IPS DF 4.7 (cell line): Measurements from ENCODE around the gene PTPRG.

Experiments used
- DNase-seq: peaks from one replicate; pipeline ENCODE4 v3.0.0-alpha.2; 2013; ENCODE audit warnings: low spot score; ENCODE audit errors: extremely low read depth

PTPRG gene

GRCh38 chr3:61617041-61617440 lies 55.7 kb downstream of the PTPRG start:
- DNase-seq = no peak

GRCh38 chr3:61617651-61618050 lies 56.3 kb downstream of the PTPRG start:
- DNase-seq = no peak

DNA sequence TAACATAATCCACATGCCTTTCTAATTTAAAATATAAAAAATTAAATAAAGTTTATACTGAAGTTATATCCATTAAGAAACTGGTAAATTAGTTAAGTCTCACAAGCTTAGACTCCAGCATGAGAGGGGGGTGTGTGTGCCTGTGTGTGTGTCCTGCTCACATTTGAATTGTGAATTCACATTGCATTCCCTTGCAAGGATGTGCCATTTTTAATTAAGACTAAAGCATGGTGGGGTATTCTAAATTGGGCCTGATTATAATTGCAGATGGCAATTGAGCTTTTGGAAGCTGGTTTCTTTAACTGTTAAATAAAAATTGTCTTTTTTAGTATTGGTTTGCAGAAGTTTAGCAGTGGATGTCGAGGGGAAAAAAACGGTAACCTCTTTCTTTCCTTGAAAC lies 56.9 kb downstream of the PTPRG start:
- DNase-seq = no peak

GRCh38 chr3:61618871-61619270 lies 57.5 kb downstream of the PTPRG start:
- DNase-seq = no peak

- no peak for DNase-seq
Measured at GRCh38 chr3:61620073-61620472, 58.7 kb downstream of the PTPRG start.

- DNase-seq = no peak
Measured at GRCh38 chr3:61624300-61624699, 62.9 kb downstream of the PTPRG start.

- no peak for DNase-seq
Measured at GRCh38 chr3:61625429-61625828, 64.1 kb downstream of the PTPRG start.

GRCh38 chr3:61626484-61626883 lies 65.1 kb downstream of the PTPRG start:
- DNase-seq = no peak

GRCh38 chr3:61627768-61628185 lies 66.4 kb downstream of the PTPRG start:
- DNase-seq = no peak

- no peak for DNase-seq
Measured at GRCh38 chr3:61628636-61629035, 67.3 kb downstream of the PTPRG start.

DNA sequence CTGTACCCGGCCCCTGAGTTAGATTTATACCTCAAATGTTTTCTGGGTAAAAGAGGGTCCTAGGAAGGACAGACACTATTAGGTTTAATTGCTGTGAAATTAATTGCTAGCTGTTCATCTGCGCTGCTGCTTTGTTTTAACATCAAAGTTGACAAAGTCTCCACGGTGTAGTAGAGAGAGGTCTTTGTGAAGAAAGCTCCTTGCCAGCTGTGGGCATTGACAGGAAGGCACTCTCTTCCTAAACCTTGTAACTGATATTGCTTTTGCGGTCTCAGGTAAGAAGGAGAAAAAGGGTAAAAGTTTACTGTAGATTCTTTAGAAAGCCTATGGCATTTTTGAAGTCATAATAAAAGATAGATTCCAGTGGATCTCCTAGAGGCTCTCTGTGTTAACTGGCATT lies 68.1 kb downstream of the PTPRG start:
- DNase-seq = no peak

DNA sequence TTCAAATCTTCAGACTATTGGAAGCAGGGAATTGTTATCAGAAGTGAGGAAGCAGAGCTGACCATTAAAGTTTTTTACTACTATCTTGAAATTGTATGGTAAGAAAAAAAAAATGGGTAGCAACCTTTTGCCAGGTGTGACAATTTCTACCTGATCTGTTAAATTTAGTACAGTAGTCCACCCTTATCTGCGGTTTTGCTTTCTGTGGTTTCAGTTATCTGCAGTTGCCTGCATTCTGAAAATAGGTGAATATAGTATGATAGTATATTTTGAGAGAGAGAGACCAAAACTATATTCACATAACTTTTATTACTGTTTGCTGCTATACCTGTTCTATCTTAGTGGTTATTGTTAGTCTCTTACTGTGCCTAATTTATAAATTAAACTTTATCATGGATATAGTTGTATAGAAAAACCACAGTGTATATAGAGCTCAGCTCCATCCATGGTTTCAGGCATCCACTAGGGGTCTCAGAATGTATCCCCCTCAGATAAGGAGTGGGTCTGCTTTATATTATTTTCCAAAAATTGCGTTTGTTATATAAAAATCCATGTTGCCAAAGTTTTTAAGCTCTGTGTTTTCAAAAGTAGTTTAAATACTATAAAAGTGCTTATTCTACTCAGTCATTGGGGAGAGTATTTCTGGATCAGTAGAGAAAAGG lies 69.9 kb downstream of the PTPRG start:
- no peak for DNase-seq

DNA sequence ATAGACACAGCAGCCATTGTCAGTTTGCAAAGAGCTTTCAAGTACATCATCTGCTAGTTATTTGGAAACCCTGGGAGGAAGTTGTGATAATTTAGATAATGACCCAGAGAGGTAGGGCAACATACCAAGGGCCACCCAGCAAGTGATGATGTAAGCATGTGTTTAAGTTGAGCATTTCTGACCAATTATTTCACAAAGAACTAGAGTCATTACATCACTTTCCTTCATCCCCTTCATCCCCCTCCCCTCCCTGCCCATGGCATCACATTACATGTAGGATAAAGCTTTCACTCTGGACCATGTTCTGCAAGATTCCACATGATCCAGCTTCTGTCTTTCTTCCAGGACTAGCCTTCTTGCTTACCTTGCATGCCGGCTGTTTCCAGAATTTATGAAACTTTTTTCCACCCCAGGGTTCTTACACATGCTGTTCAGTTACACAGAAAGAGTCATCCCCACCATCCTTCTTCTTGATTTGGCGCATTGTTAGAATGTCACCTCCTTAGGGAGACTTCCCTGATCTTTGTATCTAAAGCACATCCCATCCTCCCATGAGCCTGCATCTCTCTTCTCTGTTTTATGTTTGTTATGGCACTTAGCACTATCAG lies 71.3 kb downstream of the PTPRG start:
- no peak for DNase-seq

GRCh38 chr3:61634678-61635077 lies 73.3 kb downstream of the PTPRG start:
- DNase-seq = no peak

DNA sequence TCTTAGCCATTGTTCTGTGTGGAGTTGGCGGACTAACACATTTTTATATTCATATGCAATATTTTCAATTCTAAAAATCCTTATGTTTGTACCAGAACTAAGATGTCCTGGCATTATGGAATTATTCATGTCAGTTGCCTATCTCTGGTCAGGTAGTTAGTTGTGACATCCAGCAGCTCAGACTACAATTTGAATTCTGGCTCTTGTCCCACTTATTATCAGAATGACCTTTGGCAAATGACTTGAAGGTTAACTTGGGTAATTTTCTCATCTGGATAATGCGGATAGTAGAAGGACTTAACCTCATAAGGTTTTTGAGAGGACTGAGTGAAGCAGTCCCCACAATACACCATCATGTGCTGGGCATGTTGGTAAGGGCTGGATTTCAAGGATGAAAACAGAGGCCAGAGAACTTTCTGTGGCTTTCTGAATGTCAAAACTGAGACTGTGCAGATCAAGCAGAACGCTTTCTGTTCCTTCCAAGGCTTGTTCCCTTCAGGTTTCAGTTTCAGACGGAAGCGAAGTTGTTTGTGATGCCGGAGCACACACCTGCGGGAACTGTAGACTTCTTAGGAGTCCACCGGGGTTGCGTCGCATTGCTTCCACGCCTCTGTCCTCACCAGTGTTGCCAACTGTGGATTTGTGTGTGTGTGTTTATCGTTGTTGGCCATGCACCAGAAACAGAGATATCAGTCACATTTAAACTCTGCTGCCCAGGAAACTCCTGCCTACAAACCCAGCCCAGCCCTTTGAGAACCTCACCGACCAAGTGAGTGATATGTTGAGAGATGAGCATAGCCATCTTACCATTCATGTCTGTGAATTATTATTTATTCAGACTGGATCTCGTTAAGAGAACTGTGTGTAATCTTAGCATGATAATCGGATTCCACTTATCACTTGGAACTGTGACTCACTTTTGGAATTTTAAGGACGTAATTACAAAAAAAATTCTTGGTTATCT lies 76.0 kb downstream of the PTPRG start:
- DNase-seq = no peak

- DNase-seq = no peak
Measured at GRCh38 chr3:61638741-61639140, 77.4 kb downstream of the PTPRG start.

GRCh38 chr3:61639991-61640390 lies 78.6 kb downstream of the PTPRG start:
- DNase-seq = no peak

GRCh38 chr3:61645148-61645547 lies 83.8 kb downstream of the PTPRG start:
- no peak for DNase-seq

- DNase-seq = no peak
Measured at GRCh38 chr3:61646360-61646759, 85.0 kb downstream of the PTPRG start.

DNA sequence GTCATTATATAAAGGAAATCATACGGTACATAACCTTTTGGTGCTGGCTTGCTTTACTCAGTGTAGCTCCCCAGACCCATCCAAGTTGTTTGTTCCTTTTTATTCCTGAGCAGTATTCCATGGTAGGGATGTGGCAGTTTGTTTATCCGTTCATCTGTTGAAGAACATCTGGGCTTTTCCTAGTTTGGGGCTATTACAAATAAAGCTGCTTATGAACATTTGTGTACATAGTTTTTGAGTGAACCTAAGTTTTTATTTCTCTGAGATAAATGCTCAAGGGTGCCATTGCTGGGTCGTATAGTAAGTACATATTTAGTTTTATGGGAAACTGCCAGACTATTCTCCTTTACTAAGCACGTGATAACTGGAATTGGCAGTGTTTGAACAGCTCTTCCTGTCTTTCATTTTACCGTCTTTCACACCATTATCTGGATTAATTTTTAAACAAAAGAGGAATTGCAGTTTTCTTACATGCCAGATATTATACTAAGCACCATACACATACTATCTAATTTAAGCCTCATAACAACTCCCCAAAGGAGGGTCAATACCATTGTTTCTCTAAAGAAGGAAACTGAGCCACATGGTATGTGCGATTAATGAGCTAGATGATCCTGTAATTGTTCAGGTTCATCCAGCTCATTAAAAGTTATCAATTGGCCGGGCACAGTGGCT lies 85.6 kb downstream of the PTPRG start:
- DNase-seq = no peak

- no peak for DNase-seq
Measured at GRCh38 chr3:61648481-61648880, 87.1 kb downstream of the PTPRG start.
